IMR-90 (cell line): ENCODE measurements around the gene MRTFA. TPM values are rescaled to one million over a fixed set of nuclear protein-coding genes. Genes with fewer than 3 reads are reported as not detected.

Experiments used
- ATAC-seq: fragments of 200-7000 bp; cut with Tn5 transposase; 2 replicates; pipeline ENCODE4 v1.9.1; 2020; ENCODE audit warnings: low read depth, mild to moderate bottlenecking, moderate library complexity
- BruUV-seq: library from RNA; stranded (reverse); fragments of 400-500 nt; replicated peaks from 2 replicates; lab custom pipeline; 2021; lab: Mats Ljungman, UMichigan
- CTCF ChIA-PET: fragments of 300-600 bp; formaldehyde crosslinking; extraction: SDS; loops from one replicate; lab custom pipeline; 2021; ENCODE audit warnings: antibody characterized with exemption; lab: Yijun Ruan, JAX
- POLR2A ChIA-PET: fragments of 300-600 bp; sonication (Branson Sonifier 250); formaldehyde crosslinking; loops from one replicate; lab custom pipeline; 2022; ENCODE audit warnings: antibody characterized with exemption; ENCODE audit not compliant: unreplicated experiment; lab: Charles Lee
- DNase-seq: peaks from one replicate; pipeline ENCODE4 v3.0.0; 2013
- H2AFZ ChIP-seq: replicated peaks from 2 replicates; pipeline ENCODE3; 2013; ENCODE audit warnings: low read length, mild to moderate bottlenecking; ENCODE audit not compliant: poor library complexity
- H2AK5ac ChIP-seq: 2 replicates; pipeline ENCODE4 v1.6.1; 2013; ENCODE audit warnings: low read depth, low read length, inconsistent platforms
- H2AK9ac ChIP-seq: replicated peaks from 2 replicates; pipeline ENCODE3; 2013; ENCODE audit warnings: mild to moderate bottlenecking, low read depth, low read length, moderate library complexity; ENCODE audit not compliant: poor library complexity
- H2BK120ac ChIP-seq: 2 replicates; pipeline ENCODE4 v1.6.1; 2013; ENCODE audit warnings: low read depth, low read length, inconsistent platforms
- H2BK15ac ChIP-seq: 3 replicates; pipeline ENCODE4 v1.6.1; 2013; ENCODE audit warnings: low read depth, low read length, inconsistent platforms
- H2BK20ac ChIP-seq: 2 replicates; pipeline ENCODE4 v1.6.1; 2013; ENCODE audit warnings: low read depth, mild to moderate bottlenecking, inconsistent platforms, low read length, moderate library complexity
- H2BK5ac ChIP-seq: 2 replicates; pipeline ENCODE4 v1.6.1; 2013; ENCODE audit warnings: mild to moderate bottlenecking, low read depth, low read length, inconsistent platforms; ENCODE audit not compliant: poor library complexity, severe bottlenecking
- H3K14ac ChIP-seq: replicated peaks from 2 replicates; pipeline ENCODE4 v1.6.1; 2013; ENCODE audit warnings: low read depth, low read length, inconsistent platforms
- H3K18ac ChIP-seq: 2 replicates; pipeline ENCODE4 v1.6.1; 2013; ENCODE audit warnings: low read depth, low read length, control low read depth
- H3K23ac ChIP-seq: 2 replicates; pipeline ENCODE4 v1.6.1; 2013; ENCODE audit warnings: low read depth, low read length, inconsistent platforms
- H3K27ac ChIP-seq: 2 replicates; pipeline ENCODE4 v1.5.1; 2013; ENCODE audit warnings: mild to moderate bottlenecking, control low read depth, low read length; ENCODE audit not compliant: insufficient read depth
- H3K27me3 ChIP-seq: 2 replicates; pipeline ENCODE4 v1.6.1; 2013; ENCODE audit warnings: low read length; ENCODE audit not compliant: control insufficient read depth, insufficient read depth
- H3K36me3 ChIP-seq: 2 replicates; pipeline ENCODE4 v1.6.1; 2013; ENCODE audit warnings: low read length, mixed read lengths; ENCODE audit not compliant: control insufficient read depth, insufficient read depth
- H3K4ac ChIP-seq: 2 replicates; pipeline ENCODE4 v1.6.1; 2013; ENCODE audit warnings: low read depth, low read length, inconsistent platforms
- H3K4me1 ChIP-seq: 2 replicates; pipeline ENCODE4 v1.6.1; 2013; ENCODE audit warnings: low read length, mixed read lengths; ENCODE audit not compliant: control insufficient read depth, insufficient read depth
- H3K4me2 ChIP-seq: 2 replicates; pipeline ENCODE4 v1.6.1; 2013; ENCODE audit warnings: low read depth, mild to moderate bottlenecking, control low read depth, low read length, moderate library complexity
- H3K4me3 ChIP-seq: 2 replicates; pipeline ENCODE4 v1.5.1; 2013; ENCODE audit warnings: low read depth, mild to moderate bottlenecking, control low read depth, low read length, moderate library complexity; ENCODE audit not compliant: insufficient read depth
- H3K56ac ChIP-seq: 2 replicates; pipeline ENCODE4 v1.6.1; 2013; ENCODE audit warnings: low read length, inconsistent platforms; ENCODE audit not compliant: insufficient read depth; ENCODE audit errors: extremely low read depth
- H3K79me1 ChIP-seq, 2 experiments: 2 replicates each; pipeline ENCODE4 v1.6.1; 2013; ENCODE audit warnings: low read length in 2 of 2, inconsistent platforms in 1 of 2, low read depth in 1 of 2
- H3K9ac ChIP-seq: 2 replicates; pipeline ENCODE4 v1.6.1; 2013; ENCODE audit warnings: low read depth, low read length, control low read depth
- H3K9me1 ChIP-seq: 2 replicates; pipeline ENCODE4 v1.6.1; 2013; ENCODE audit warnings: low read length, inconsistent platforms; ENCODE audit not compliant: insufficient read depth
- H3K9me3 ChIP-seq: 2 replicates; pipeline ENCODE4 v1.6.1; 2013; ENCODE audit warnings: low read length; ENCODE audit not compliant: control insufficient read depth, insufficient read depth
- H4K20me1 ChIP-seq: 2 replicates; pipeline ENCODE4 v1.6.1; 2013; ENCODE audit warnings: low read length, inconsistent platforms; ENCODE audit not compliant: insufficient read depth
- H4K5ac ChIP-seq: 2 replicates; pipeline ENCODE4 v1.6.1; 2013; ENCODE audit warnings: mild to moderate bottlenecking, low read depth, low read length, control low read depth
- H4K8ac ChIP-seq, 2 experiments: 2 replicates each; pipeline ENCODE4 v1.6.1; 2013; ENCODE audit warnings: low read depth in 2 of 2, low read length in 2 of 2, control low read depth in 1 of 2, inconsistent platforms in 1 of 2
- H4K91ac ChIP-seq: 2 replicates; pipeline ENCODE4 v1.6.1; 2013; ENCODE audit warnings: low read depth, low read length, inconsistent platforms; ENCODE audit not compliant: insufficient read depth
- BHLHE40 ChIP-seq: fragments of 150-350 bp; IDR thresholded peaks from 2 replicates; pipeline ENCODE4 v1.6.1; 2016; ENCODE audit warnings: mild to moderate bottlenecking, low read depth, low read length
- CEBPB ChIP-seq: IDR thresholded peaks from 2 replicates; pipeline ENCODE4 v1.6.1; 2012; ENCODE audit warnings: low read depth, low read length, improper control_type of control experiment
- FOS ChIP-seq: fragments of 150-350 bp; IDR thresholded peaks from 2 replicates; pipeline ENCODE4 v1.6.1; 2016; ENCODE audit warnings: low read depth, low read length
- MAFK ChIP-seq: IDR thresholded peaks from 2 replicates; pipeline ENCODE4 v1.6.1; 2012; ENCODE audit warnings: low read depth, low read length, improper control_type of control experiment
- MAZ ChIP-seq: IDR thresholded peaks from 2 replicates; pipeline ENCODE4 v1.6.1; 2012; ENCODE audit warnings: low read depth, mild to moderate bottlenecking, low read length, improper control_type of control experiment, moderate library complexity, borderline replicate concordance
- MXI1 ChIP-seq: IDR thresholded peaks from 2 replicates; pipeline ENCODE4 v1.6.1; 2012; ENCODE audit warnings: low read depth, mild to moderate bottlenecking, low read length, moderate library complexity, borderline replicate concordance
- POLR2A ChIP-seq: IDR thresholded peaks from 2 replicates; pipeline ENCODE4 v1.6.1; 2012; ENCODE audit warnings: mild to moderate bottlenecking, low read depth, low read length
- RAD21 ChIP-seq: IDR thresholded peaks from 2 replicates; pipeline ENCODE4 v1.6.1; 2012; ENCODE audit warnings: low read length, improper control_type of control experiment
- RCOR1 ChIP-seq: IDR thresholded peaks from 2 replicates; pipeline ENCODE4 v1.6.1; 2012; ENCODE audit warnings: mild to moderate bottlenecking, low read length, improper control_type of control experiment; ENCODE audit not compliant: insufficient replicate concordance
- RFX5 ChIP-seq: IDR thresholded peaks from 2 replicates; pipeline ENCODE4 v1.8.0; 2012; ENCODE audit warnings: low read depth, mild to moderate bottlenecking, low read length, moderate library complexity
- SMC3 ChIP-seq: fragments of 150-350 bp; IDR thresholded peaks from 2 replicates; pipeline ENCODE4 v1.6.1; 2016; ENCODE audit warnings: low read depth, mild to moderate bottlenecking, antibody characterized with exemption, low read length, moderate library complexity
- WGBS, 2 experiments: methylation state at CpG; one replicate each; pipeline versions ENCODE4 v1.1.5 to v1.1.7; 2013; ENCODE audit warnings: missing lambda C conversion rate in 2 of 2; ENCODE audit not compliant: insufficient read length in 1 of 2; ENCODE audit errors: extremely low coverage in 2 of 2; 5-methylcytosine and 5-hydroxymethylcytosine counted together
- dilution Hi-C: fragments of 300-500 bp; cut with HindIII; formaldehyde crosslinking; loops from one replicate; pipeline ENCODE4 v1.14.3; 2018; ENCODE audit warnings: low sequenced_read_pairs; ENCODE audit not compliant: unreplicated experiment
- in situ Hi-C: fragments of 300-500 bp; cut with MboI; formaldehyde crosslinking; loops from 3 replicates; pipeline ENCODE4 v1.14.3; 2019; ENCODE audit warnings: low sequenced_read_pairs, inconsistent platforms, mixed read lengths
- intact Hi-C: fragments of 100-400 bp; cut with micrococcal nuclease; formaldehyde crosslinking; loops from 2 replicates; pipeline ENCODE4 v1.10.0; 2022
- polyA plus RNA-seq, 3 experiments: library from polyadenylated mRNA; depleted of rRNA; stranded (reverse); fragments of >200 nt; gene quantifications; 2 replicates each; pipeline ENCODE4 v1.2.3, GENCODE V29; 2012; ENCODE audit warnings: low replicate concordance in 1 of 3
- total RNA-seq: library from RNA; depleted of rRNA; stranded (reverse); fragments of >200 nt; gene quantifications from 2 replicates; pipeline ENCODE4 v1.2.3, GENCODE V29; 2012
- TF ChIP-seq, protein P1 (sequence below): conservative IDR thresholded peaks from 2 replicates; pipeline ENCODE4 v1.5.1; 2012; ENCODE audit warnings: mild to moderate bottlenecking, low read depth, low read length, improper control_type of control experiment
- TF ChIP-seq, protein P2 (sequence below): fragments of 150-350 bp; IDR thresholded peaks from 2 replicates; pipeline ENCODE4 v1.6.1; 2017; ENCODE audit warnings: mild to moderate bottlenecking, antibody characterized with exemption, low read length, low read depth

MRTFA gene
- total and polyA plus RNA-seq, 2 of the 4 experiments (the other 2 are of a cell fraction): 12.5 to 17.2 TPM

DNA sequence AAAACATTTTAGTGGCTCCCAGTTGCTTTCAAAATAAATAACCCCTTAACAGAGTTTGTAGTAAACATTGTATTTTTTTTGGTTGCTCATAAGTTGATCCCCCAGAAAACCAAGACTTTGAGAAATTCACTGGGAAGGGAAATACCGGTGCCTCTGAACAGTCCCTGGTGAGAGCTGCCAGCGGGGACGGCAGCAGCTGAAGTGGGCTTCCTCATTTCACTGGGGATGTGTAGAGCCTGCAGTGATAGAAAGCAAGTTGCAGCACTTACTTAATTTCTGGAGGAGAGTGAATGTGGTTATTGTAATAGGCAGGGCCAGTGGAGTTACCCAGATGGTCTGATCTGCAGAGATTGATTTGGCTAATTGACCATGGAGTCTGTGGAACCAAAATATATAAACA is 24.2 kb upstream of the MRTFA start:
- Histone ChIP-seq H3K4ac (no peak overlapping the region), H2AFZ (no peak overlapping the region), H2BK120ac (no peak overlapping the region), H3K14ac (no peak overlapping the region), H4K91ac (no peak overlapping the region), H3K4me2 (no peak overlapping the region), H2AK5ac (no peak overlapping the region), H3K36me3 (no peaks in the 10 kb centered on the region), H3K27me3 (no peaks in the 10 kb centered on the region), H2AK9ac (no peak overlapping the region), H3K4me1 (peaks cover 9% of the 10 kb centered on the region), H2BK20ac (no peak overlapping the region), H2BK15ac (no peak overlapping the region), H3K27ac (no peak overlapping the region), H3K9me3 (no peaks in the 10 kb centered on the region), H4K8ac (no peak overlapping the region), H3K79me1 (no peaks in the 10 kb centered on the region), H4K20me1 (no peaks in the 10 kb centered on the region), H3K18ac (no peak overlapping the region), H4K5ac (no peak overlapping the region), H3K9me1 (peaks cover 4% of the 10 kb centered on the region; the same call in 1 of the 2 replicates), H2BK5ac (no peak overlapping the region), H3K9ac (no peak overlapping the region), H3K4me3 (no peak overlapping the region), H3K56ac (no peak overlapping the region), H3K23ac (no peak overlapping the region)
- WGBS, 2 experiments: 86% methylated on average over 2 of the region's 3 CpGs; no CpG with 5 or more reads in 1 of the 2 experiments
- dilution Hi-C loops (no loop called here), in situ Hi-C loops (no loop called here), intact Hi-C loops (no loop called here)
- BruUV-seq: no TSS peak
- ChIA-PET POLR2A (no interaction called here), CTCF (no interaction called here)
- TF ChIP-seq RAD21: no peak
- TF ChIP-seq MAFK: no peak
- no peak for TF ChIP-seq RFX5
- no peak for TF ChIP-seq SMC3
- no peak for TF ChIP-seq MXI1
- no peak for TF ChIP-seq MAZ
- TF ChIP-seq, protein P1, sequence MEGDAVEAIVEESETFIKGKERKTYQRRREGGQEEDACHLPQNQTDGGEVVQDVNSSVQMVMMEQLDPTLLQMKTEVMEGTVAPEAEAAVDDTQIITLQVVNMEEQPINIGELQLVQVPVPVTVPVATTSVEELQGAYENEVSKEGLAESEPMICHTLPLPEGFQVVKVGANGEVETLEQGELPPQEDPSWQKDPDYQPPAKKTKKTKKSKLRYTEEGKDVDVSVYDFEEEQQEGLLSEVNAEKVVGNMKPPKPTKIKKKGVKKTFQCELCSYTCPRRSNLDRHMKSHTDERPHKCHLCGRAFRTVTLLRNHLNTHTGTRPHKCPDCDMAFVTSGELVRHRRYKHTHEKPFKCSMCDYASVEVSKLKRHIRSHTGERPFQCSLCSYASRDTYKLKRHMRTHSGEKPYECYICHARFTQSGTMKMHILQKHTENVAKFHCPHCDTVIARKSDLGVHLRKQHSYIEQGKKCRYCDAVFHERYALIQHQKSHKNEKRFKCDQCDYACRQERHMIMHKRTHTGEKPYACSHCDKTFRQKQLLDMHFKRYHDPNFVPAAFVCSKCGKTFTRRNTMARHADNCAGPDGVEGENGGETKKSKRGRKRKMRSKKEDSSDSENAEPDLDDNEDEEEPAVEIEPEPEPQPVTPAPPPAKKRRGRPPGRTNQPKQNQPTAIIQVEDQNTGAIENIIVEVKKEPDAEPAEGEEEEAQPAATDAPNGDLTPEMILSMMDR: no peak
- TF ChIP-seq FOS: no peak
- no peak for TF ChIP-seq POLR2A
- TF ChIP-seq RCOR1: no peak
- TF ChIP-seq BHLHE40: no peak
- TF ChIP-seq, protein P2, sequence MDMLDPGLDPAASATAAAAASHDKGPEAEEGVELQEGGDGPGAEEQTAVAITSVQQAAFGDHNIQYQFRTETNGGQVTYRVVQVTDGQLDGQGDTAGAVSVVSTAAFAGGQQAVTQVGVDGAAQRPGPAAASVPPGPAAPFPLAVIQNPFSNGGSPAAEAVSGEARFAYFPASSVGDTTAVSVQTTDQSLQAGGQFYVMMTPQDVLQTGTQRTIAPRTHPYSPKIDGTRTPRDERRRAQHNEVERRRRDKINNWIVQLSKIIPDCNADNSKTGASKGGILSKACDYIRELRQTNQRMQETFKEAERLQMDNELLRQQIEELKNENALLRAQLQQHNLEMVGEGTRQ: no peak
- TF ChIP-seq CEBPB: no peak
- no peak for ATAC-seq
- DNase-seq: no peak
